GM18505 (cell line): ENCODE measurements around the gene SERF1A.
"Not testable (repeated sequence)": the region's sequence is repeated elsewhere in the genome, so short reads cannot be mapped to it uniquely, and the experiment has no call there.

Source experiments
- ATAC-seq: cut with Tn5 transposase; IDR thresholded peaks from one replicate; pipeline ENCODE4 v1.9.1; 2021; ENCODE audit not compliant: unreplicated experiment

SERF1A gene

GRCh38 chr5:70900533-70901271, at the start of gene SERF1A:
Gene SERF1A (plus strand): TSS chr5:70900669. CDS start chr5:70900870, 201 bp downstream.
- ATAC-seq: peak; percentile 93

DNA sequence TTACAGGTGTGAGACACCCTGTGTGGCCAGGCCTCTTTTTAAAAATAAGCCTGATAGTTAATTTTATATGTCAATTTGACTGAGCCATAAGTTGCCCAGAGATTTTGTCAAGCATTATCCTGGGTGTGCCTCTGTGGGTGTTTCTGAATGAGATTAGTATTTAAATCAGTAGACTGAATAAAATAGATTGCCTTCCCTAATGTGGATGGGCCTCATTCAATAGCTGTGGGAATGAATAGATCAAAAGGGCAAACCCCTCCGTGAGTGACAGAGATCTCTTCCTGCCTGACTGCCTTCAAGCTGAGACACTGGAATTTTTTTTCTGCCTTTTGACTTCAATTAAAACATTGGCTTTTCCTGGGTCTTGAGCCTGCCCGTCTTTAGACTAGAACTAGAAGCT, 33.7 kb upstream of the SERF1A start:
- not testable (repeated sequence) for ATAC-seq

- not testable (repeated sequence) for ATAC-seq
Observed at GRCh38 chr5:70870626-70871025, 29.8 kb upstream of the SERF1A start.

DNA sequence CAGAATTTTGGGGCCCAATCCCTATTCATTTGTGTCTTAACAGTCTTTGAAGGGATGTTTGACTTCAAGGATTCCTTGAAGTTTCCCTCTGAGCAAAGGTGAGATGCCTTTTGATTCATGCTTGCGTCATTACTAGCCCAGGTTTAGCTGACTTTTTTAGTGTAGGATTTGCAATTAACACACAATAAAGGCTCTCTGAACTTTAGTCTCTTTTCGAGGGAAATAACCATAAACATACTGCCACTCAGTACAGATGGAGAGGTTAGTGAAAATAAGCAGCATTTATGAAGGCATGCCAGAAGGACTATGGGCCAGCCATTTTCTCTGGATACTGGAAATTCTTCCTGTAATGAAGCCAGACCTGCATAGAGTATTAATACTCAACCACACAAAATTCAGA, 4.4 kb upstream of the SERF1A start:
- not testable (repeated sequence) for ATAC-seq

GRCh38 chr5:70901272-70901571, 753 bp downstream of the SERF1A start:
- peak; percentile 17 for ATAC-seq

DNA sequence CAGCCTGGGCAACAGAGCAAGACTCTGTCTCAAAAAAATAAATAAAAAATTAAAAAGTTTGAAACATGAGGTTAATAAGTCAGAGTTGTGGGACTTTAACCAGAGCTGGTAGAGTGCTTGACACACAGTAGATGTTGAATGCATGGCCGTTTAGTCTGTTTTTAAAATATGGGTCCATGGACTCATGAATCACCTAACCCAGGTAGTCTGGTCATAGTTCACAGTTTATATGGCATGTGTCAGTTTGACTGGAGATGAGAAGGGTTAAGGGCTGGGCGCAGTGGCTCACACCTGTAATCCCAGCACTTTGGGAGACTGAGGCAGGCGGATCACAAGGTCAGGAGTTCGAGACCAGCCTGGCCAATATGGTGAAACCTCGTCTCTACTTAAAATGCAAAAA, 6.2 kb downstream of the SERF1A start:
- ATAC-seq: not testable (repeated sequence)

DNA sequence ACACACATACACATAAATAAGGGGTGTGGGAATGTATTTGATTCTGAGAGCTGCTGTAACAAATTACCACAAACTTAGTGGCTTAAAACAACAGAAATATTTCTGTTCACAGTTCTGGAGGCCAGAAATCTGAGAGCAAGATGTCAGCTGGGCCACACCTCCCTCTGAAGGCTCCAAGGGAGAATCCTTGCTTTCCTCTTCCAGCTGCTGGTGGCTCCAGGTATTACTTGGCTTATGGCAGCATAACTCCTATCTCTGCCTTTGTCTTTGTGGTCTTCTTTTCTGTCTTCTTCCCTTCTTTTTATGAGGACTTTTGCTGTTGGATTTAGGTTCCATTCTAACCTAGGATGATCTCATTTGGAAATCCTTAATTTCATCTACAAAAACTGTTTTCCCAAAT, 16.4 kb downstream of the SERF1A start:
- ATAC-seq: not testable (repeated sequence)

DNA sequence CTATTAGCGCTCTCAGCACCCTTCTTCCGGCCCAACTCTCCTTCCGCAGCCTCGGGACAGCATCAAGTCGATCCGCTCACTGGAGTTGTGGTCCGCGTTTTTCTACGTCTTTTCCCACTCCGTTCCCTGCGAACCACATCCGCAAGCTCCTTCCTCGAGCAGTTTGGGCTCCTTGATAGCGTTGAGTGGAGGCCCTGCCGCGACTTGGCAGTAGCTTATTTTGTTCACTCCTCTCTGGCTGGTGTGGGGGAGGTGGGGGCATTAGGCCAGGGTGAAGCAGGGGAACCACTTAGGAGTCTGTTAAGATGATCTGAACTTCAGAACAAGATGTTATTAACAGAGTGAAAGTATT, 24.7 kb downstream of the SERF1A start:
- ATAC-seq: not testable (repeated sequence)

DNA sequence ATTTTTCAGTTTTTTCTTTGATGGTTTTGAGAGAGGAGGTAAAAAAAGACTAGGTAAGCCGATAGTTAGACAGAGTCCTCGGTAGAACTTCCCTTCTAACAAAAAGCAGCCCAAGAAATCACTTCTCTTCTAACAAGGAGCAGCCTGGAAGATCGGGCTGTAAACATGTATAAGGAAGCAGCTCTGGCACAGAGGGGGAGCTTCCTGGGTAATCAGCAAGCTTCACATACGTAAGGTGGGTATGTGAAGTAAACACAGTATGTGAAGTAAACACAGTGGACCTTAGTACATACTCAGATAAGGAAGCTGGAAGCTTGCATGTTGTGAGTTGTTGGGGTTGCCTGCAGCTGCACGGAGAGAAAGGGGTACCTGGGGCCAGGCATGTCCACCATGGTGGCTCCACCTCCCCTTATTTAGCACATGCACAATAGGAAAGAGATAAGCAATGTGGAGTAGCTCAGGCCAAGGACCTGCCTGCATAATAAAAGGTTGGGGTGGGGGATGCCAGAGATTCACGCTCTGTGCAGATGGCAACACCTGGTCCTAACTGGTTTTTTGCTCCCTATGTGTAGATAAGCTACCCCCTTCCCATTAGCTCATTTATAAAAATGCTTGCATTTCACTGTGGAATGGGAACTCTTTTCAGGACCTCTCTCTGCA, 31.4 kb downstream of the SERF1A start:
- ATAC-seq: not testable (repeated sequence)

DNA sequence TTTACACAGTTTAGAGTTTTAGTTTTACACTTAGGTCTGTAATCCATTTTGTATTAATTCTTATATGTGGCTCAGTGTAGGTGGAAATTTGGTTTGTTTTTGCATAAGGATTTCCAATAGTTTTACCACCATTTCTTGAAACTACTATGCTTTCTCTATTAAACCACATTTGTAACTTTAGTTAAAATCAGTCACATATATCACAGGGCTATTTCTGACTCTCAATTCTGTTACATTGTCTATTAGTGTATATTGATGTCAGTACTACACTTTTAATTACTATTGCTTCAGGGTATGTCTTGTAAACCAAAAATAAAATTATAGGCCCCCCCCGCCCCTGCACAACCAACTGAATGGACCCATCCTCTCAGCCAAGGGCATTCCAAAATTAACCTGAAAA, 32.1 kb downstream of the SERF1A start:
- ATAC-seq: not testable (repeated sequence)

GRCh38 chr5:70953068-70953467, 52.6 kb downstream of the SERF1A start:
- not testable (repeated sequence) for ATAC-seq
